Gastroesophageal sphincter (tissue), 4 donors: Measurements from ENCODE around the gene C11orf86. TPM values are rescaled to one million over a fixed set of nuclear protein-coding genes. Genes with fewer than 3 reads are reported as not detected.

Experiments used
- ATAC-seq: fragments of 150-250 bp; one replicate; pipeline ENCODE4 v1.9.1; 2016; ENCODE audit warnings: mild to moderate bottlenecking, moderate library complexity
- H3K27ac ChIP-seq, 4 donors: fragments of 200-600 bp; sonication (generic) in 3 of 4; 1 replicate in 3 of 4; 2 replicates in 1 of 4; pipeline ENCODE4 v1.5.1; 2016 to 2019
- H3K27me3 ChIP-seq: fragments of 200-600 bp; sonication (generic); one replicate; pipeline ENCODE4 v1.5.1; 2019
- H3K36me3 ChIP-seq, 2 donors: fragments of 200-600 bp; sonication (generic); one replicate each; pipeline ENCODE4 v1.5.1; 2019; ENCODE audit warnings: control low read depth in 1 of 2
- H3K4me1 ChIP-seq, 3 donors: fragments of 200-600 bp; sonication (generic); 1 replicate in 2 of 3; 2 replicates in 1 of 3; pipeline ENCODE4 v1.5.1; 2016 to 2019; ENCODE audit warnings: control low read depth in 2 of 3
- H3K4me3 ChIP-seq, 2 donors: fragments of 200-600 bp; sonication (generic); one replicate each; pipeline ENCODE4 v1.5.1; 2019; ENCODE audit warnings: mild to moderate bottlenecking in 1 of 2, moderate library complexity in 1 of 2
- H3K9me3 ChIP-seq, 3 donors: fragments of 200-600 bp; sonication (generic); one replicate each; pipeline ENCODE4 v1.5.1; 2017 to 2019; ENCODE audit warnings: control low read depth in 2 of 3
- EP300 ChIP-seq: sonication (generic); formaldehyde crosslinking; IDR thresholded peaks from one replicate; pipeline ENCODE4 v1.6.1; 2017; ENCODE audit warnings: antibody characterized with exemption, mild to moderate bottlenecking
- POLR2A ChIP-seq, 2 donors: fragments of 450-650 bp; IDR thresholded peaks; one replicate each; pipeline ENCODE4 v1.6.1; 2017; ENCODE audit warnings: antibody characterized with exemption in 2 of 2, mild to moderate bottlenecking in 2 of 2, moderate library complexity in 1 of 2
- POLR2AphosphoS5 ChIP-seq: sonication (generic); formaldehyde crosslinking; IDR thresholded peaks from one replicate; pipeline ENCODE4 v1.6.1; 2017; ENCODE audit warnings: antibody characterized with exemption
- WGBS, 2 donors: methylation state at CpG; one replicate each; pipeline ENCODE4 v1.1.5; 2018; ENCODE audit warnings: low coverage in 1 of 2; 5-methylcytosine and 5-hydroxymethylcytosine counted together
- total RNA-seq, 4 donors: library from RNA; depleted of rRNA; stranded (reverse); fragments of >200 nt; gene quantifications; one replicate each; pipeline ENCODE4 v1.1.0, GENCODE V29; 2016
- TF ChIP-seq, protein P1 (sequence below), 4 experiments: fragments of 200-600 bp in 2 of 4; fragments of 450-650 bp in 2 of 4; sonication (generic) in 1 of 4; IDR thresholded peaks; one replicate each; pipeline ENCODE4 v1.5.1; 2017 to 2019; ENCODE audit warnings: antibody characterized with exemption in 4 of 4, mild to moderate bottlenecking in 2 of 4, moderate library complexity in 2 of 4

C11orf86 gene
- total RNA-seq, 4 donors from 2014 or later = not detected

DNA sequence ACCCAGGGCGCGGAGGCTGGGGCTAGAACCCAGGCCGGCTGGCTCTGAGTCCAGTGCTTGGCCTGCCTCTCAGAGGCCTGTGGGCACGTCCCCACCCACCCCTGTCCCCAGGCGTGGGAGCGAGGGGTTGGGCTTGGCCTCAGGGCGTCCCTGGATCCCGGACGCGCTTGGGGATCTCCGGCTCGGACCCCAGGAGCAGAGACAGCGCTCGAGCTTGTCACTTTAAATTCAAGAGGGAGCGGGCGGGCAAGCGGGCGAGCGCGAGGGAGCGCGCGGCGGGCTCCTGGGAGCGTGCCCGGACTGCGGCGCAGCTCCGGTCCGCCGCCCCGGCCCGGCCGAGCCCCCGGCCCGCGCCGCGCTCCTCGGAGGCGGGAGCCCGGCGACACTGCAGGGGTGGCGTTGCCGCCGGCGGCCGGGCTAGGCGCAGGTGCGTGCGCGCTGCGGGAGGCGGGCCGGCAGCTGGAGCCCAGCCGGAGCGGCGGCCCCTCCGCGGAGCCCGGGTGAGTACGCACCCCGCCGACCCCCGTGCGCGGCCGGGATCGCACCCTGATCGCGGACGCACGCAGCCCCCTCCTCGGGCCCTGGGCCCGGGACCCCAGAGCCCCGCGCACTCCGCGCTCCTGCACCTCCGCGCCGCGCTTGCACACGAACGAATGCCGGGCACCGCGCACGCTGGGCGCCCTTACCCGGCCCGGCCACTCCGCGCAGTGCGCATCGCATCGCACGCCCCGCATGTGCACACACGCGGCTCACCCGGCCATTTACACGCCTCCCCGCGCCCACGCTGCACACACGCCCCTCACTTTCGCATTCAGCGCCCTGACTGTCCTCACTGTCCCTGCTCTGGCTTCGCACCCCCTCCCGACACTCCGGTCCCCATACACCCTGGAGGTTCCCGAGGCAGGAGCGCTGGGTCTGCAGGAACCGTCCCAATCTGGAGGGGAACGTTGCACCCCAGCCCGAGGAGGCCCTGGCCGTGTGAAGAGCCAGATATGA, 48.2 kb downstream of the C11orf86 start, which contains the start of gene SYT12:
TSS of gene SYT12 (plus strand) at position 174 of the 996 bp plus-strand sequence. CDS start 7,011 bp downstream, outside the sequence.
- Histone ChIP-seq H3K27ac (no peak within 1 kb of the TSS), H3K27me3 (peaks cover 36% of the 10 kb centered on the region), H3K4me3 (peak within 1 kb of the TSS; percentile 0 to 54), H3K36me3 (no peaks in the 10 kb centered on the region), H3K4me1 (peaks cover 0 to 20% (median 11%) of the 10 kb centered on the region in 3 donors), H3K9me3 (no peaks in the 10 kb centered on the region)
- no peak for ATAC-seq
- 10% methylated on average over 2 of the region's 118 CpGs; no CpG with 5 or more reads in 1 of the 2 donors for WGBS, 2 donors
- TF ChIP-seq POLR2A (IDR thresholded peaks at IDR 0.05) = no peak
- TF ChIP-seq, protein P1, sequence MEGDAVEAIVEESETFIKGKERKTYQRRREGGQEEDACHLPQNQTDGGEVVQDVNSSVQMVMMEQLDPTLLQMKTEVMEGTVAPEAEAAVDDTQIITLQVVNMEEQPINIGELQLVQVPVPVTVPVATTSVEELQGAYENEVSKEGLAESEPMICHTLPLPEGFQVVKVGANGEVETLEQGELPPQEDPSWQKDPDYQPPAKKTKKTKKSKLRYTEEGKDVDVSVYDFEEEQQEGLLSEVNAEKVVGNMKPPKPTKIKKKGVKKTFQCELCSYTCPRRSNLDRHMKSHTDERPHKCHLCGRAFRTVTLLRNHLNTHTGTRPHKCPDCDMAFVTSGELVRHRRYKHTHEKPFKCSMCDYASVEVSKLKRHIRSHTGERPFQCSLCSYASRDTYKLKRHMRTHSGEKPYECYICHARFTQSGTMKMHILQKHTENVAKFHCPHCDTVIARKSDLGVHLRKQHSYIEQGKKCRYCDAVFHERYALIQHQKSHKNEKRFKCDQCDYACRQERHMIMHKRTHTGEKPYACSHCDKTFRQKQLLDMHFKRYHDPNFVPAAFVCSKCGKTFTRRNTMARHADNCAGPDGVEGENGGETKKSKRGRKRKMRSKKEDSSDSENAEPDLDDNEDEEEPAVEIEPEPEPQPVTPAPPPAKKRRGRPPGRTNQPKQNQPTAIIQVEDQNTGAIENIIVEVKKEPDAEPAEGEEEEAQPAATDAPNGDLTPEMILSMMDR (IDR thresholded peaks at IDR 0.05) = no peak
- no peak for TF ChIP-seq EP300
- no peak for TF ChIP-seq POLR2AphosphoS5

DNA sequence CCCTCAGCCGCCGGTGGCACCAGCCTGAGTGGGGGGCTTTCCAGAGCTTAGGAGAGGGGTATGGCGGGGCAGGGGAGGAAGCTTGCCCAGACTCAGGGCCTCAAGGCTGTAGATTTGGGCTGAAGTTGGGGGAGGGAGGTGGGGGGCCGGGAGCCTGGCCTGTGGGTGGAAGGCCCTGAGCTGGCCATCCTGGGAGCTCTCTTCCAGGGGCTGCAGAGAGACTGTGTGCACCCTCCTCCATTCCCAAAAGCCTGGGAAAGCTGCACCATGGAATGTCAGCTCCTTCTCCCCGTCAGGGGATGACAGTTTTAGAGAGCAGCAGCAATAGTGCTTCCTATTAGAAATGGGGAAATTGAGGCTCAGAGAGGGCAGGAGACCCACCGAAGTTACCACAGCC, 48.9 kb downstream of the C11orf86 start:
- Histone ChIP-seq H3K36me3 (no peaks in the 10 kb centered on the region), H3K27ac (no peak overlapping the region), H3K4me1 (peaks cover 0 to 20% (median 11%) of the 10 kb centered on the region in 3 donors), H3K9me3 (no peaks in the 10 kb centered on the region), H3K27me3 (peaks cover 36% of the 10 kb centered on the region), H3K4me3 (peak overlapping the region in 1 of 2 donors; percentile 54)
- WGBS, 2 donors = 40% methylated on average over 1 of the region's 6 CpGs; no CpG with 5 or more reads in 1 of the 2 donors
- TF ChIP-seq, protein P1 (IDR thresholded peaks at IDR 0.05) = no peak
- no peak for TF ChIP-seq POLR2A (IDR thresholded peaks at IDR 0.05)
- TF ChIP-seq EP300 = no peak
- TF ChIP-seq POLR2AphosphoS5 = no peak
- ATAC-seq = no peak

DNA sequence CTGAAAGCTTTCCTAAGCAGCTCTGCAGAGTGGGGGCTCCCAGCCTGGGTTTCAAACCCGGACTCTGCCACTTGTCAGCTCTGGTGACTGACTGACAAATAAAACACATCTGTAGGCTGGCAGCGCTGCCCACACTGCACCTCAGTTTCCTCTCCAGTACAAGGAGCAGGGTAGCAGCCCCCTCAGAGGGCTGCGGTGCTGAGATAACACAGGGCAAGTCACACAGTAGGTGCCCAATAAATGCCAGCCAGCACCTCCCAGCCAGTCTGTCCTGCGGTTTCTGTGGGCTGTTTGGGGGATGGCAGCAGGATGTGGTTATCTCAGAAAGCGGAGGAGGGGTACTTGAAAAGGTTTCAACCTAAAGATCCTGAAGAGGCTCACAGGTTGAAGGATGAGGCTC, 49.3 kb downstream of the C11orf86 start:
- H3K36me3 ChIP-seq = no peaks in the 10 kb centered on the region
- H3K27ac ChIP-seq = no peak overlapping the region
- H3K27me3 ChIP-seq = peaks cover 36% of the 10 kb centered on the region
- TF ChIP-seq POLR2A (IDR thresholded peaks at IDR 0.05) = no peak
- H3K9me3 ChIP-seq = no peaks in the 10 kb centered on the region
- ATAC-seq = no peak
- no peak overlapping the region for H3K4me3 ChIP-seq
- WGBS, 2 donors = no CpG with 5 or more reads among the region's 5 CpGs
- H3K4me1 ChIP-seq = peaks cover 0 to 20% (median 11%) of the 10 kb centered on the region in 3 donors

DNA sequence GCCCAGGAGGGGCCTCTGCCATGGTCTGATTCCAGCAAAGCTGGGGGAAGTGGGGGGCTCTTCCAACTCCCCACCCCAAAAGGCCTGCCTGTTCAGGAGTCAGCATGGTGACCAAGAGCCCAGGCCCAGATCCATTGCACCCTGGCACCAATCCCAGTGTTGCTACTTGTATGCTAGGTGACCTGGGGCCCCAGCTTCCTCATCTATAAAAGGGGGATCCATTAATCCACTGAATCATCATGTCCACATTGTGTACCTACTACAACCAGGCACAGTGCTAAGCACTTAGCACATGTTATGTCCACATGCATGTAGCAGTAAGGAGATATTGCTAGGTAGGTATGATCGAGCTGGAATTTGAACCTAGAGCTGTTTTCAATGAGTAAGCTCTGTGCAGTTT, 49.9 kb downstream of the C11orf86 start:
- Histone ChIP-seq H3K36me3 (no peaks in the 10 kb centered on the region), H3K27ac (no peak overlapping the region), H3K4me3 (no peak overlapping the region), H3K27me3 (peaks cover 36% of the 10 kb centered on the region), H3K9me3 (no peaks in the 10 kb centered on the region), H3K4me1 (peaks cover 0 to 20% (median 11%) of the 10 kb centered on the region in 3 donors)
- no peak for ATAC-seq
- whole genome bisulfite sequencing, 2 donors = 100% methylated on average over 1 of the region's 1 CpG; no CpG with 5 or more reads in 1 of the 2 donors
- no peak for TF ChIP-seq POLR2A (IDR thresholded peaks at IDR 0.05)
- no peak for TF ChIP-seq EP300
- TF ChIP-seq, protein P1 (IDR thresholded peaks at IDR 0.05) = no peak
- TF ChIP-seq POLR2AphosphoS5 = no peak

DNA sequence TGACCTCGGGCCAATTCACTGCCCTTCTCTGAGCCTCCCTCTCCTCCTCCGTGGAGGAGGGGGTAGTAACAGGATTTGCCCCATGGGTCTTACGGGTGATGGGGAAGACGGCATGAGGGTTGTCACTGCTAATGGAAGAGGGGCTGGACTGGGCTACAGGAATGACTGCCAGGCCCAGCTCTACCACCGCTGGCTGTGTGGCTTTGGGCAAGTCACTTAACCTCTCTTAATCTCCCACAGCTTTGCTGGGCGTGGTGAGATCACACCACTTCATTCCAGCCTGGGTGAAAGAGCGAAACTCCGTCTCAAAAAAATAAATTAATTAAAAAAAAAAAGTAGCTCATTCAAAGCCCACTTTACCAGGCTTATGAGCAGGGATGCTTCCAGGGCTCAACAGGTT, 50.6 kb downstream of the C11orf86 start:
- peaks cover 36% of the 10 kb centered on the region for H3K27me3 ChIP-seq
- H3K9me3 ChIP-seq = no peaks in the 10 kb centered on the region
- no peaks in the 10 kb centered on the region for H3K36me3 ChIP-seq
- TF ChIP-seq POLR2AphosphoS5 = no peak
- TF ChIP-seq EP300 = no peak
- no peak for TF ChIP-seq POLR2A (IDR thresholded peaks at IDR 0.05)
- TF ChIP-seq, protein P1 (IDR thresholded peaks at IDR 0.05) = no peak
- 94% methylated on average over 4 of the region's 8 CpGs; no CpG with 5 or more reads in 1 of the 2 donors for WGBS, 2 donors
- H3K27ac ChIP-seq = no peak overlapping the region
- H3K4me3 ChIP-seq = no peak overlapping the region
- ATAC-seq = no peak
- H3K4me1 ChIP-seq = peaks cover 0 to 20% (median 11%) of the 10 kb centered on the region in 3 donors
